Fibroblast of the conjunctiva (primary cell): ENCODE measurements around the gene LLCFC1.

Source experiments
- DNase-seq: peaks from one replicate; pipeline ENCODE4 v3.0.0-alpha.2; 2010; ENCODE audit warnings: low read depth

The LLCFC1 gene

GRCh38 chr7:142910481-142910880 lies 28.8 kb upstream of the LLCFC1 start:
- no peak for DNase-seq

GRCh38 chr7:142913051-142913450 lies 26.2 kb upstream of the LLCFC1 start:
- no peak for DNase-seq

- no peak for DNase-seq
These were observed 25.7 kb upstream of the LLCFC1 start for GRCh38 chr7:142913566-142913965.

- DNase-seq = no peak
These were observed 25.2 kb upstream of the LLCFC1 start for GRCh38 chr7:142914121-142914520.

GRCh38 chr7:142915315-142915714 lies 24.0 kb upstream of the LLCFC1 start:
- DNase-seq = no peak

- no peak for DNase-seq
These were observed 22.8 kb upstream of the LLCFC1 start for GRCh38 chr7:142916508-142916907.

- DNase-seq = no peak
These were observed 21.8 kb upstream of the LLCFC1 start for GRCh38 chr7:142917447-142917846.

GRCh38 chr7:142918901-142919300 lies 20.4 kb upstream of the LLCFC1 start:
- no peak for DNase-seq

- no peak for DNase-seq
These were observed 19.6 kb upstream of the LLCFC1 start for GRCh38 chr7:142919656-142920055.

- no peak for DNase-seq
These were observed 15.9 kb upstream of the LLCFC1 start for GRCh38 chr7:142923391-142923790.

GRCh38 chr7:142925413-142925812 lies 13.9 kb upstream of the LLCFC1 start:
- no peak for DNase-seq

- DNase-seq = no peak
These were observed 12.1 kb upstream of the LLCFC1 start for GRCh38 chr7:142927085-142927745.

GRCh38 chr7:142927949-142928348 lies 11.3 kb upstream of the LLCFC1 start:
- no peak for DNase-seq

- DNase-seq = no peak
These were observed 9.1 kb upstream of the LLCFC1 start for GRCh38 chr7:142930126-142930730.

- no peak for DNase-seq
These were observed 6.7 kb upstream of the LLCFC1 start for GRCh38 chr7:142932386-142933091.

GRCh38 chr7:142933092-142933475 lies 6.2 kb upstream of the LLCFC1 start:
- no peak for DNase-seq

- DNase-seq = no peak
These were observed 5.7 kb upstream of the LLCFC1 start, which contains the start of gene TRPV5 for GRCh38 chr7:142933624-142934023. TSS of gene TRPV5 (minus strand) at chr7:142933746. CDS start at chr7:142933459, 287 bp downstream.

GRCh38 chr7:142934056-142934455 lies 5.2 kb upstream of the LLCFC1 start:
- no peak for DNase-seq

- no peak for DNase-seq
These were observed 3.2 kb upstream of the LLCFC1 start for GRCh38 chr7:142935941-142936565.

- DNase-seq = no peak
These were observed 673 bp upstream of the LLCFC1 start for GRCh38 chr7:142938611-142939010.

- DNase-seq = no peak
These were observed 1.8 kb downstream of the LLCFC1 start for GRCh38 chr7:142940966-142941535.

- DNase-seq = no peak
These were observed 2.3 kb downstream of the LLCFC1 start for GRCh38 chr7:142941541-142941940.

- no peak for DNase-seq
These were observed 3.5 kb downstream of the LLCFC1 start for GRCh38 chr7:142942746-142943145.
